HEK293 (cell line): ENCODE data around the gene CHST5.

Experiments
- GLI4 ChIP-seq: fragments of 450-650 bp; formaldehyde crosslinking; IDR thresholded peaks from 2 replicates; pipeline ENCODE4 v1.5.1; 2016; ENCODE audit warnings: missing biosample characterization, missing genetic modification characterization
- ZNF19 ChIP-seq: fragments of 450-650 bp; formaldehyde crosslinking; IDR thresholded peaks from 2 replicates; pipeline ENCODE4; 2016; ENCODE audit warnings: missing biosample characterization, missing genetic modification characterization, low read depth
- ZNF629 ChIP-seq: fragments of 450-650 bp; formaldehyde crosslinking; IDR thresholded peaks from 2 replicates; pipeline ENCODE4 v1.5.1; 2017; ENCODE audit warnings: missing biosample characterization, missing genetic modification characterization
- TF ChIP-seq, protein P1 (sequence below): fragments of 450-650 bp; formaldehyde crosslinking; IDR thresholded peaks from 2 replicates; pipeline ENCODE4 v1.5.1; 2016; ENCODE audit warnings: missing biosample characterization, missing genetic modification characterization
- TF ChIP-seq, protein P2 (sequence below): fragments of 450-650 bp; formaldehyde crosslinking; IDR thresholded peaks from 2 replicates; pipeline ENCODE4 v1.5.1; 2016; ENCODE audit warnings: missing biosample characterization, missing genetic modification characterization

DNA sequence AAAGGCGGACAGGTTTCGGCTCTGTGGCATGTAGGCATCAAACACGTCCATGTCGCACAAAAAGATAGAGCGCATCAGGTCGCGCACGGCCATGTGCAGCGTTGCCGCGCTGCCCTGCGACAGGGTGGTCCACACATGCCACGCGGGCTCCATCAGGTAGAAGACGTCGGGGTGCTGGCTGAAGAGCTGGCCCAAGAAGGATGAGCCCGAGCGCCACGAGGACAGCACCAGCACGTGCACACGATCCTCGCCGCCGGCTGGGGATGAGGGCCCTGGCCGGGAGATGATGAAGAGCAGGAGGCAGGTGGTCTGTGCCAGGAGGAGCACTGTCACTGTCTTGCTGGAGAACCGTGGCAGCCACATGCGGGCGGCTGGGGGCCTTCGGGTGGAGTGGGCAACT is 5.9 kb downstream of the CHST5 start:
- TF ChIP-seq, protein P1, sequence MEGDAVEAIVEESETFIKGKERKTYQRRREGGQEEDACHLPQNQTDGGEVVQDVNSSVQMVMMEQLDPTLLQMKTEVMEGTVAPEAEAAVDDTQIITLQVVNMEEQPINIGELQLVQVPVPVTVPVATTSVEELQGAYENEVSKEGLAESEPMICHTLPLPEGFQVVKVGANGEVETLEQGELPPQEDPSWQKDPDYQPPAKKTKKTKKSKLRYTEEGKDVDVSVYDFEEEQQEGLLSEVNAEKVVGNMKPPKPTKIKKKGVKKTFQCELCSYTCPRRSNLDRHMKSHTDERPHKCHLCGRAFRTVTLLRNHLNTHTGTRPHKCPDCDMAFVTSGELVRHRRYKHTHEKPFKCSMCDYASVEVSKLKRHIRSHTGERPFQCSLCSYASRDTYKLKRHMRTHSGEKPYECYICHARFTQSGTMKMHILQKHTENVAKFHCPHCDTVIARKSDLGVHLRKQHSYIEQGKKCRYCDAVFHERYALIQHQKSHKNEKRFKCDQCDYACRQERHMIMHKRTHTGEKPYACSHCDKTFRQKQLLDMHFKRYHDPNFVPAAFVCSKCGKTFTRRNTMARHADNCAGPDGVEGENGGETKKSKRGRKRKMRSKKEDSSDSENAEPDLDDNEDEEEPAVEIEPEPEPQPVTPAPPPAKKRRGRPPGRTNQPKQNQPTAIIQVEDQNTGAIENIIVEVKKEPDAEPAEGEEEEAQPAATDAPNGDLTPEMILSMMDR (tag by site-specific recombination), result no peak
- TF ChIP-seq ZNF19 (tag by site-specific recombination), result no peak
- TF ChIP-seq ZNF629 (tag by site-specific recombination), result no peak
- no peak for TF ChIP-seq GLI4 (tag by site-specific recombination)
- TF ChIP-seq, protein P2, sequence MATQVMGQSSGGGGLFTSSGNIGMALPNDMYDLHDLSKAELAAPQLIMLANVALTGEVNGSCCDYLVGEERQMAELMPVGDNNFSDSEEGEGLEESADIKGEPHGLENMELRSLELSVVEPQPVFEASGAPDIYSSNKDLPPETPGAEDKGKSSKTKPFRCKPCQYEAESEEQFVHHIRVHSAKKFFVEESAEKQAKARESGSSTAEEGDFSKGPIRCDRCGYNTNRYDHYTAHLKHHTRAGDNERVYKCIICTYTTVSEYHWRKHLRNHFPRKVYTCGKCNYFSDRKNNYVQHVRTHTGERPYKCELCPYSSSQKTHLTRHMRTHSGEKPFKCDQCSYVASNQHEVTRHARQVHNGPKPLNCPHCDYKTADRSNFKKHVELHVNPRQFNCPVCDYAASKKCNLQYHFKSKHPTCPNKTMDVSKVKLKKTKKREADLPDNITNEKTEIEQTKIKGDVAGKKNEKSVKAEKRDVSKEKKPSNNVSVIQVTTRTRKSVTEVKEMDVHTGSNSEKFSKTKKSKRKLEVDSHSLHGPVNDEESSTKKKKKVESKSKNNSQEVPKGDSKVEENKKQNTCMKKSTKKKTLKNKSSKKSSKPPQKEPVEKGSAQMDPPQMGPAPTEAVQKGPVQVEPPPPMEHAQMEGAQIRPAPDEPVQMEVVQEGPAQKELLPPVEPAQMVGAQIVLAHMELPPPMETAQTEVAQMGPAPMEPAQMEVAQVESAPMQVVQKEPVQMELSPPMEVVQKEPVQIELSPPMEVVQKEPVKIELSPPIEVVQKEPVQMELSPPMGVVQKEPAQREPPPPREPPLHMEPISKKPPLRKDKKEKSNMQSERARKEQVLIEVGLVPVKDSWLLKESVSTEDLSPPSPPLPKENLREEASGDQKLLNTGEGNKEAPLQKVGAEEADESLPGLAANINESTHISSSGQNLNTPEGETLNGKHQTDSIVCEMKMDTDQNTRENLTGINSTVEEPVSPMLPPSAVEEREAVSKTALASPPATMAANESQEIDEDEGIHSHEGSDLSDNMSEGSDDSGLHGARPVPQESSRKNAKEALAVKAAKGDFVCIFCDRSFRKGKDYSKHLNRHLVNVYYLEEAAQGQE, result no peak
